AG09309 (cell line): ENCODE measurements around the gene INPP5A.
A peak's percentile ranks its signal among the peaks of the same experiment; 100 is the strongest.

Source experiments
- DNase-seq: peaks from one replicate; pipeline ENCODE4 v3.0.0-alpha.2; 2010; ENCODE audit warnings: low read depth
- H3K4me3 ChIP-seq: 2 replicates; pipeline ENCODE4 v1.5.1; 2011; ENCODE audit warnings: mild to moderate bottlenecking, low read depth, low read length, moderate library complexity; ENCODE audit not compliant: control insufficient read depth
- TF ChIP-seq, protein P1 (sequence below): IDR thresholded peaks from 2 replicates; pipeline ENCODE4 v1.5.1; 2011; ENCODE audit warnings: mild to moderate bottlenecking, low read depth, low read length, inconsistent platforms; ENCODE audit not compliant: insufficient read depth, control insufficient read depth; ENCODE audit errors: missing control alignments

INPP5A gene

DNA sequence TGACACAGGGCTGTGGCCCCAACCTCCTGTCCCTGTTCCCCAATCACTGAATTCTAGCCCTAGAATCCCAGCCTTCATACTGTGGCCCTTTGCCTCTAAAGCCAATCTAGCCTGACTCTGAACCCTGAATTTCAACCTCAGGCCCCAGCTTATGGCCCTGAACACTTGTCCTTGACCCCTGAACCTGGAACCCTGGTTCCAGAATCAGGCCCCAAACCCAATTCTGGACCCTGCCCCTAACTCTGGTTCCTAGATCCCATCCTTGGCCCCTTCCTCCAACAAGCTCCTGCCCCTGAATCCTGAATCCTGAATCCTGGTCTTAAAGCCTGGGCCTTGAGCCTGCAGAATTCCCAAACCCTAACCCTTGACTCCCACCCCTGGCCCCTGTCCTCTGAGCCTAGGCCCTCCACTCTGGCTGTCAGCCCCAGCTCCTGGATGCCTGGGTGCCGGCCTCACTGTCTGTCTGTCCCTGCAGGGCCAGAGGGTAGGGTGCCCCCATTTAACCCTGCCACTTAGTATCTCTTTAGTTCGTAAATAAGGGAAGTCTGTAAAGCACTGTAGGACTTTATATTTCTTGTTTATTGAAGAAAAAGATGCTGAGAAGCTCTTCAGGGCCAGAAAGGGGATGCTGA, 1.3 kb downstream of the INPP5A start:
- no peak for DNase-seq
- TF ChIP-seq, protein P1, sequence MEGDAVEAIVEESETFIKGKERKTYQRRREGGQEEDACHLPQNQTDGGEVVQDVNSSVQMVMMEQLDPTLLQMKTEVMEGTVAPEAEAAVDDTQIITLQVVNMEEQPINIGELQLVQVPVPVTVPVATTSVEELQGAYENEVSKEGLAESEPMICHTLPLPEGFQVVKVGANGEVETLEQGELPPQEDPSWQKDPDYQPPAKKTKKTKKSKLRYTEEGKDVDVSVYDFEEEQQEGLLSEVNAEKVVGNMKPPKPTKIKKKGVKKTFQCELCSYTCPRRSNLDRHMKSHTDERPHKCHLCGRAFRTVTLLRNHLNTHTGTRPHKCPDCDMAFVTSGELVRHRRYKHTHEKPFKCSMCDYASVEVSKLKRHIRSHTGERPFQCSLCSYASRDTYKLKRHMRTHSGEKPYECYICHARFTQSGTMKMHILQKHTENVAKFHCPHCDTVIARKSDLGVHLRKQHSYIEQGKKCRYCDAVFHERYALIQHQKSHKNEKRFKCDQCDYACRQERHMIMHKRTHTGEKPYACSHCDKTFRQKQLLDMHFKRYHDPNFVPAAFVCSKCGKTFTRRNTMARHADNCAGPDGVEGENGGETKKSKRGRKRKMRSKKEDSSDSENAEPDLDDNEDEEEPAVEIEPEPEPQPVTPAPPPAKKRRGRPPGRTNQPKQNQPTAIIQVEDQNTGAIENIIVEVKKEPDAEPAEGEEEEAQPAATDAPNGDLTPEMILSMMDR: no peak

DNA sequence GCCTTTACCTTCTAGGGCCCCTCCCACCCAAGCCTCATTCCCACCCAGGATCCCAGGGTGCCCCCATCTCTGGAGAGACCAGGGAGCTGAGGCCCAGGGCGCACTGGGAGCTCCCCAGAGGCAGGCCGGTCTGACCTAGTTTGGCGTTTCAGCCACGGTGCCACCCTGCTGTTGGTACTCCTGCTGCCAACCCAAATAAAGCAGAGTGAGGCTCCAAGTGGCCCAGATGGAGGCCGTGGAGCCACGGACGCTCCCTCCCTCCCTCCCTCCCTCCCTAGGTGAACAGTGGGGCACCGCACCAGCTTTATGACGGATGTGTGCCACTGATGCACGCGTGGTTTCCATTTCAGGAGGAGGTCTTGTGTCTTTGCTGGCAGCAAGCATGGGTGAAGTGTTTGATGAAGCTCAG, 1.8 kb downstream of the INPP5A start:
- TF ChIP-seq, protein P1: no peak
- peak overlapping the region; percentile 93 for H3K4me3 ChIP-seq
- DNase-seq: no peak

More for the DNA sequence above, 1.3 kb downstream of the INPP5A start:
- peak overlapping the region; percentile 93 for H3K4me3 ChIP-seq

DNA sequence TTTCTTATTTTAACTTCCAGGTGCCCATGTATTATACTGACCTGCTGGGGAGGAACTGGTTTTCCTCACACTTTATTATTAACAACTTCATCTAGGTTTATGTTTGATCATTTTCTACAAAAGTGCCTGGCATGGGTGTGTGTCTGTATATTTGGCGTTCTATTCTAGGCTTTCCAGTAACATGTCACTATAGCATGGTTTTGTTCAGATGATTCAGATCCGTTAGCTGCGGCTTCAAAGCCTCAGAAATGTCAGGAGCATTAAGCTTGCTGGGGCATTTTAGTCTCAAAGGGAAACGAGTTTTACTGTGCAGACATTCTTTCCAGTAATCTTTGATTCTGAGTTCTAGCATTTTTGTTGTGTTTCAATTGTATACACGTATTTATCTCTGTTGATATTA, 2.3 kb downstream of the INPP5A start:
- DNase-seq: peak; percentile 27
- H3K4me3 ChIP-seq: peak overlapping the region; percentile 93
- TF ChIP-seq, protein P1: no peak

DNA sequence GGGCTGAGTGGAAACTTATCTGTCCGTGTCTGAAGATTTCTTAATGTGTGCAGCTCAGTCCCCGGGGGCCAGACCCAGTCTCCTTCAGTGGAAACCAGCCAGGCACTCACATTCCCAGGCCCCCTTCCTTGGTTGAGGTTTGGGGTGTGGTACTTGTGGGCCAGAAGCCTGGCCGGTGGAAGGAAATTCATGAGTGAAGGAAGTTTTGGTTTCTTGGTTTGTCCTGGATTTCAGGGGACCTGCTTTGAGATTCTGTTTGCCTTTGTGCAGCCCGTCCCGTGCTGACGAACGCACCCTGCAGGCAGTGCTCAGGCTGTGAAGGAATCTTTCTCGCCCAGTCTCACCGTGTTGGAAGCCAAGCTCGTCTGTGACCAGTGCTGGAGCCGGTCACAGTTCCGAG, 2.9 kb downstream of the INPP5A start:
- TF ChIP-seq, protein P1: peak; percentile 39
- peak overlapping the region; percentile 17 for H3K4me3 ChIP-seq
- no peak for DNase-seq

DNA sequence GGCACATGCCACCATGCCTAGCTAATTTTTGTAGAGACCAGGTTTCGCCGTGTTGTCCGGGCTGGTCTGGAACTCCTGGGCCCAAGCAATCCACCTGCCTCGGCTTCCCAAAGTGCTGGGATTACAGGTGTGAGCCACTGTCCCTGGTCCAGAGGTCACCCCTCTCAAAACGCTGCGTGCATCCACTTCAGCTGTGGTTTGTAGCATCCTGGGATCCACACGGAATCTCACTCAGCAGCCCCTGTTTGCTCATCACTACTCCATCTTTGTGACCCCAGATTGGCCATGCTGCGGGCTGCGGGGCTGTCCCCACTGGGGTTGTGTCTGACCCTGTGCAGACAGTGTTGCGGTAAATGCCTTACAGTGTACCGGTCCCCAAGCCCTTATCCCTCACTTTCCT, 3.5 kb downstream of the INPP5A start:
- H3K4me3 ChIP-seq: no peak overlapping the region
- TF ChIP-seq, protein P1: no peak
- DNase-seq: no peak

DNA sequence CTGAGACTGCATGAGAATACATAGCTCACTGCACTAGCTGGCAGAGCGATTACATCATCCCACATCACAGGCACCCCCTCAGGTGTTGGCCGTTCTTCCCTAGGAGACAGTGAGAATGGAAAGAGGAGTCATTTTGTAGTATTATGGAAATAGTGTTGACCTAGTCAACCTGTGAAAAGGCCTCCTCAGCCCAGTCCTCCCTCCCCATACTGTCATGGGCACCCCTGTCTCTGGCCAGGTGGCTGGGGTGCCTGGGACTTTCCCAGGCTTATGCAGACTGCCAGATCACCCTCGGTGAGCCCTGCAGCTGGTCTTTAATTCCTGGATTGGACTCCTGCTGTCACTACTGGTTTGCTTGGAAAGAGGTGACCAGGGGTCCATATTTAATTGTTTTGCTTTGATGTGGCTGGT, 4.0 kb downstream of the INPP5A start:
- H3K4me3 ChIP-seq: no peak overlapping the region
- no peak for DNase-seq
- TF ChIP-seq, protein P1: no peak
